ENCODE data around the gene DSTN. TPM values are rescaled to one million over a fixed set of nuclear protein-coding genes. Genes with fewer than 3 reads are reported as not detected.

The DSTN gene
- total RNA-seq, 2 experiments from 2014 or later, result 25.5 to 58.1 TPM

- CTCF ChIA-PET (ENCODE audit: unreplicated experiment), result no interaction called here
- no TSS peak for BruUV-seq (replicated peaks)
- no peak overlapping the region for H3K4me3 ChIP-seq (ENCODE audit: low read depth, low read length, poor library complexity, severe bottlenecking)
- no peaks in the 10 kb centered on the region for H3K9me2 ChIP-seq (ENCODE audit: insufficient read depth, low read length)
- intact Hi-C loops (cut with micrococcal nuclease; ENCODE audit: unreplicated experiment), result no loop called here
- H3K4me2 ChIP-seq (ENCODE audit: low read length), result no peak overlapping the region
- no peaks in the 10 kb centered on the region for H3K9me3 ChIP-seq (ENCODE audit: low read length)
- H4K20me1 ChIP-seq (ENCODE audit: insufficient read depth, low read length), result no peaks in the 10 kb centered on the region
- H3K4me1 ChIP-seq (ENCODE audit: insufficient read depth, low read length, poor library complexity, severe bottlenecking), result no peaks in the 10 kb centered on the region
- DNase-seq (ENCODE audit: low spot score), result no peak
- H3K36me3 ChIP-seq (ENCODE audit: insufficient read depth, low read length), result no peaks in the 10 kb centered on the region
- no peaks in the 10 kb centered on the region for H3K79me2 ChIP-seq (ENCODE audit: insufficient read depth, low read depth, low read length)
- H2AFZ ChIP-seq (ENCODE audit: low read length), result no peak overlapping the region
- H3K27ac ChIP-seq (ENCODE audit: low read depth, low read length, poor library complexity, severe bottlenecking), result no peak overlapping the region
- POLR2A ChIA-PET, result interaction anchor here (0.7 kb wide), 1 partner anchor 68 kb away, joined by 4 read pairs; no protein-coding TSS in a partner anchor
- TF ChIP-seq CTCF (conservative IDR thresholded peaks at IDR 0.05; ENCODE audit: low read length) (no peak), EZH2phosphoT487 (IDR thresholded peaks at IDR 0.05; ENCODE audit: borderline replicate concordance, low read depth, low read length) (no peak)
These were observed 53.1 kb downstream of the DSTN start for GRCh38 chr20:17622851-17623508.

GRCh38 chr20:17624070-17624469 is 54.2 kb downstream of the DSTN start:
- Histone ChIP-seq H3K9me2 (ENCODE audit: insufficient read depth, low read length) (no peaks in the 10 kb centered on the region), H4K20me1 (ENCODE audit: insufficient read depth, low read length) (no peaks in the 10 kb centered on the region), H2AFZ (ENCODE audit: low read length) (no peak overlapping the region), H3K4me1 (ENCODE audit: insufficient read depth, low read length, poor library complexity, severe bottlenecking) (no peaks in the 10 kb centered on the region), H3K4me3 (ENCODE audit: low read depth, low read length, poor library complexity, severe bottlenecking) (no peak overlapping the region), H3K79me2 (ENCODE audit: insufficient read depth, low read depth, low read length) (no peaks in the 10 kb centered on the region), H3K9me3 (ENCODE audit: low read length) (no peaks in the 10 kb centered on the region), H3K4me2 (ENCODE audit: low read length) (no peak overlapping the region), H3K27ac (ENCODE audit: low read depth, low read length, poor library complexity, severe bottlenecking) (no peak overlapping the region), H3K36me3 (ENCODE audit: insufficient read depth, low read length) (no peaks in the 10 kb centered on the region)
- no peak for DNase-seq (ENCODE audit: low spot score)
- intact Hi-C loops (cut with micrococcal nuclease; ENCODE audit: unreplicated experiment), result no loop called here
- TF ChIP-seq CTCF (conservative IDR thresholded peaks at IDR 0.05; ENCODE audit: low read length), result no peak
- TF ChIP-seq EZH2phosphoT487 (IDR thresholded peaks at IDR 0.05; ENCODE audit: borderline replicate concordance, low read depth, low read length), result no peak
- no TSS peak for BruUV-seq (replicated peaks)
- ChIA-PET POLR2A (no interaction called here), CTCF (ENCODE audit: unreplicated experiment) (no interaction called here)

- Histone ChIP-seq H3K9me2 (ENCODE audit: insufficient read depth, low read length) (no peaks in the 10 kb centered on the region), H3K4me1 (ENCODE audit: insufficient read depth, low read length, poor library complexity, severe bottlenecking) (no peaks in the 10 kb centered on the region), H3K4me2 (ENCODE audit: low read length) (no peak overlapping the region), H3K79me2 (ENCODE audit: insufficient read depth, low read depth, low read length) (no peaks in the 10 kb centered on the region), H3K36me3 (ENCODE audit: insufficient read depth, low read length) (no peaks in the 10 kb centered on the region), H4K20me1 (ENCODE audit: insufficient read depth, low read length) (no peaks in the 10 kb centered on the region), H3K27ac (ENCODE audit: low read depth, low read length, poor library complexity, severe bottlenecking) (no peak overlapping the region), H3K4me3 (ENCODE audit: low read depth, low read length, poor library complexity, severe bottlenecking) (no peak overlapping the region), H2AFZ (ENCODE audit: low read length) (no peak overlapping the region), H3K9me3 (ENCODE audit: low read length) (no peaks in the 10 kb centered on the region)
- DNase-seq (ENCODE audit: low spot score), result no peak
- no TSS peak for BruUV-seq (replicated peaks)
- intact Hi-C loops (cut with micrococcal nuclease; ENCODE audit: unreplicated experiment), result no loop called here
- ChIA-PET CTCF (ENCODE audit: unreplicated experiment) (no interaction called here), POLR2A (no interaction called here)
- TF ChIP-seq CTCF (conservative IDR thresholded peaks at IDR 0.05; ENCODE audit: low read length) (no peak), EZH2phosphoT487 (IDR thresholded peaks at IDR 0.05; ENCODE audit: borderline replicate concordance, low read depth, low read length) (no peak)
These were observed 54.8 kb downstream of the DSTN start for GRCh38 chr20:17624551-17625245.

Measured in OCI-LY7 (cell line).